GM20000 (cell line): ENCODE data around the gene MAD2L1.

Source experiments
- DNase-seq: peaks from one replicate; pipeline ENCODE4 v3.0.0; 2012; ENCODE audit warnings: low spot score
- CTCF ChIP-seq: IDR thresholded peaks from 2 replicates; pipeline ENCODE4 v1.5.1; 2012; ENCODE audit warnings: mild to moderate bottlenecking, control low read depth; ENCODE audit errors: extremely low read depth, missing control alignments

MAD2L1 gene

GRCh38 chr4:120057416-120057815, 9.2 kb downstream of the MAD2L1 start:
- no peak for DNase-seq
- no peak for TF ChIP-seq CTCF

GRCh38 chr4:120056246-120056645, 10.4 kb downstream of the MAD2L1 start:
- DNase-seq: no peak

GRCh38 chr4:120055795-120056194, 10.9 kb downstream of the MAD2L1 start:
- no peak for TF ChIP-seq CTCF
- DNase-seq: no peak

More at GRCh38 chr4:120056246-120056645, 10.4 kb downstream of the MAD2L1 start:
- TF ChIP-seq CTCF: no peak

- no peak for DNase-seq
- TF ChIP-seq CTCF: no peak
Observed at GRCh38 chr4:120055162-120055561, 11.5 kb downstream of the MAD2L1 start.

GRCh38 chr4:120053911-120054310, 12.7 kb downstream of the MAD2L1 start:
- DNase-seq: peak; percentile 9
- no peak for TF ChIP-seq CTCF

- no peak for TF ChIP-seq CTCF
- DNase-seq: no peak
Observed at GRCh38 chr4:120052856-120053255, 13.8 kb downstream of the MAD2L1 start.

- DNase-seq: no peak
- TF ChIP-seq CTCF: no peak
Observed at GRCh38 chr4:120051253-120051652, 15.4 kb downstream of the MAD2L1 start.
